NCI-H146 treated with DMSO at 0.1 percent for 48 hours (cell line): ENCODE results near the gene ALK.
"Not testable (repeated sequence)": the region's sequence is repeated elsewhere in the genome, so short reads cannot be mapped to it uniquely, and the experiment has no call there.

Source experiments
- DNase-seq: peaks from one replicate; lab custom pipeline; 2025; ENCODE audit not compliant: unreplicated experiment; lab: John Stamatoyannopoulos, UW

ALK gene

DNA sequence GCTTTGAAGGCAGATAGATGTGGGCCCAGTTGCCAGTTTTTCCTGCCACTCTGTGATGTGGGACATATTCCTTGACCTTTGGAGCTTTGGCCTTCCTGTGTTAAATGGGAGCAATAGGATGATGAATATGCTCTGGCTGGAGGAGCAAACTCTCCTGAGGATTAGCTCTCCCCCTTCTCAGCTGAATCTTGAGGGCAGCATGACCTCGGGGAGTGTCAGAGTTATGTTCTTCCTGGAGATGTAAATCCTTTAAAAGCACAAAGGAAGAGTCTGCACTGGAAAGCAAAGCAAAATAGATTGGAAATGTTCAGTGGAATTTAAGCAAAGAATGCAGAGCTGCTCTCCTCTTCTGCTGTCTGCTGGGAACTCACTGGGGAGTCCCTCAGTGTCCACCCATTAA, 160.1 kb downstream of the ALK start:
- no peak for DNase-seq

DNA sequence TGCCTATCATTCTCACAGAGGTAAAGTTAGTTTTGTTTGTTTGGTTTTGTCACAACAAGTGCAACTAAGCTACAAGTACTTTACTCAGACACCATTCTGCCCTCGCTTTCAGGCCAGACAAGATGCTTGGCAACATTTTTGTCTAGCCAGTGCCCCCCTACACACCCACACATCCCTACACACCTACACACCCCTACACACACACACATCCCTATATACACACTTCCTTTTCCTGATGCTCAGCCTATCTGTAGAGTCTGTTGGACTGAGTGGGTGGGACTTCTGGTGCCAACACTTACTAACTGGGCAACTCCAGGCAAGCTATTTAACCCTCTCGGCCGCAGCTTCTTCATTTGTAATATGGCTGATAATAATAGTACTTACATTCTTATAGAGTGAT, 161.4 kb downstream of the ALK start:
- DNase-seq: no peak

DNA sequence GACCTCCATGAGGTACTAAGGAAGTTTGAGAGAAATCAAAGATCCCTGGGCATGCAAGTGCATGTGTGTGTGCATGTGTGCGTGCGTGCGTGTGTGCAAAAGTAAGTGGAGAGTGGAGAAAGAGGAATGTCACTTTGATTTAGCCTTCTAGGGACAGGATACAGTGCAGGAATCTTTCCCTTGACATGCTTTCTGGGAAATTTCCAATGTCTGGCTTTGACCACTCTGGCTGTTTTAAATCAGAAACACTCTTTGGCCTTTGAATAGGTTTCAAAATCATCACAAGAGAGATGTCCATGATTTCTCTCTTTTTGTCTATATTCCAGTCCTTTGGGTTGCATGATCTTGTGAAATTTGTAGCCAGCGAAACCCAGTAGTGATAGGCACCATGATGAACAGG, 162.0 kb downstream of the ALK start:
- no peak for DNase-seq

DNA sequence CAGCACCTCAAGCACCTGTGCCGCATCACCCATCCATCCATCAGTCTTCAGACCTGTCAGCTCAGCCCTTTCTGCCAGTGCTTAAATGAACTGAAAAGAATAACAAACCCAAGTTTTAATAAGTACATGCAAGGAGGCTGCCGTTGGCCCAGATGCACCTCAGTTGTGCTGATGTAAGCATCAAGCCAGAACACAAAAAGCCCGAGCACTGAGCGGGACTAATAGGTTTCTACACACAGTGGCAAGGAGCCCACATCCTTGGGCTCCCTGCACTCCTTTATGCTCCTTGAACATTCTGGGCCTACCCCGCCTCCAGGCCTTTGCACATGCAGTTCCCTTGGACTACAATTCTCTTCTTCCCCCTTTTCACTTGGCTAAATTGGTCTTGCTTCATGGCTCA, 165.6 kb downstream of the ALK start:
- DNase-seq: no peak

DNA sequence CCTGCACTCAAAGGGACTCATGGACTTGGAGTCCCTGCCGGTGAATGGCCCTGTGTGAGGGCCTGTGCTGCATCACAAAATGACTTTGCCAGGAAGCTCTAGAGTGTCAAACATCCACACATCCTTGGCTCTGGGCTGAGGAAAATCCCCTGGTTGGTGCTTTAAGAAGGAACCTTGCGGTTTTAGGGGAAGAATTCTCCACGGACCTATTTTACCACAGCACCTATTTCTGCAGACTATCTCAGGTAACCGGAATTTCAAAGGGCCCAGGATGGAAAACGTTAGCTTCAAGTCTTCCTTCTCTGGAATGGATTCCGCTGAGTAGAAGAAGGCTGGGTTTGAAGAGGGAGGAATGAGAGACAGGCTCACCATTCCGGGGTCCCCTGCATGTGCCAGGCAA, 166.2 kb downstream of the ALK start:
- DNase-seq: no peak

DNA sequence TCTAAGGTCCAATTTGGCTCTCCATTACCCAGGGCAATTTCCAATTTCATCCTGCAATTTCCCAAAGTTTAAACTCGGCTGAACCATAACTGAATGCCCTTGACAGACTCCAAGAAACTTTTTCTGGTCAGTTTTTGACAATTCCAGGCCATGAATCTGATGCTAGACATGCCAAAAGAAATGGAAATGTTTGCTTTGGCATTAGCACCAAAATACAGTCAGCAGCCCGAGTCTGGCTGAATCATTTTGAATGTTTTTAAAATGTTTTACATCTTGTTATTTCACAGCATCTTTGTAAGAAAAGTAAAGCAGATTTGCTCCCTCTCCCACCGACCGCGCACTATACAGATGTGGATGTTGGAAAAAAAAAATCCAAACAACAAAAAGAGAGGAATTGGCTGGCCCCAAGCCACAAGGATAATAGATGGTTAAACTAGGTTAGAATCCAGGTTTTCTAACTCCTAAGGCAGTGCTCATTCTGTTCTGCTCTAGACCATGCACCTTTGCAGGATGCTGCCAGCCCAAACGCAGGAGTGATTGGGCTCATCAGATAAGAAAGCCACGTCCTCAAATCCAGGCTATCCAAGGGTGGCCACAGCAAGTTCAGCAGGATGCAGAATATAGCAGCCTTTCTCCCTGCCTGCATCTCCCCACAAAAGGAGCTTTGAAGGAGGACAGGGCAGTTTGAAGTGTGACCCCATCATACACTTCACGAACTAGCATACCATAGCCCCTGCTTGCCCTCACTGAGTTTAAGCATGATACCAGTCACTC, 167.5 kb downstream of the ALK start:
- no peak for DNase-seq

DNA sequence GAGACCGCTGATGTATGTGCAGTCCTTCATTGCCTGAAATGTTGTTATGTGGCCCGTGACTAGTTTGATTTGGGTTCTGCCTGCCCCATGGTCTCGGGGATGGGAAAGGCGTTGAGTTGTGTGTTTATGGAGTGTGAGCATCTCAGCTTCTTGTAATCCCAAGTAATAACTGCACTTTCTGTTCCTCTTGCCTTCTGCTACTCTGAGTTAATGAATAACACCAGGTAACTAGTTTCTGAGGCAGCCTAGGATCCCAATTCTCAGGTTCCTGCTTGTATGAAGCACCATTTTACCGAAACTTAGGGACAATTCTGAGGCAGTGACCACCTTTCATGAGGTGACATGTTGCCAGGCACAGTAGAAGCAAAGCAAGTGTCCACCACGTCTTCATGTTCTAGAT, 170.0 kb downstream of the ALK start:
- no peak for DNase-seq

DNA sequence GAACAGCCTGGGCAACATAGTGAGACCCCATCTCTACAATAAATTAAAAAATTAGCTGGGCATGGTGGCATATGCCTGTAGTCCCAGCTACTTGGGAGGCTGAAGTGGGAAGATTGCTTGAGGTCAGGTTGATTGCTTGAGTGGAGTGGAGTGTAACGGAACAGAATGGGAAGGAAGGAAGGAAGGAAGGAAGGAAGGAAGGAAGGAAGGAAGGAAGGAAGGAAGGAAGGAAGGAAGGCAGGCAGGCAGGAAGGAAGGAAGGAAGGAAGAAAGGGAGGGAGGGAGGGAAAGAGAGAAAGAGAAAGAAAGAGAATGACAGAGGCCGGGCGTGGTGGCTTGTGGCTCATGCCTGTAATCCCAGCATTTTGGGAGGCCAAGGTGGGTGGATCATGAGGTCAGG, 170.9 kb downstream of the ALK start:
- DNase-seq: not testable (repeated sequence)

DNA sequence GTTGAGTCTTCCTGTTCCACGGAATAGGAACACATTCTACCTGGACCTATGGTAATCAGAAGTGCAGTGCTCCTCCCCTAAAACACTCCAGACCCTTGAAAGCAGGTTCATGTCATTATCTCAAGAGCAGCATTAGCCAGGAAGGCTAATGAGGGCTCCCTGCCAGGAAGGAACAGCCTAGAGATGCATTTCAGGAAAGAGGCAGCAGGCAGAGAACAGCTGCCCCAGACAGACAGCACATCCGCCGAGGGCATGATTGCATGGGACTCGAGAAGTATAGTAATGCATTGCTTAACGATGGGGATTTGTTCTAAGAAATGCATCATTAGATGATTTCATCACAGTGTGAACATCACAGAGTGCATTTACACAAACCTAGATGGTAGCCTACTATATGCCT, 171.5 kb downstream of the ALK start:
- no peak for DNase-seq

DNA sequence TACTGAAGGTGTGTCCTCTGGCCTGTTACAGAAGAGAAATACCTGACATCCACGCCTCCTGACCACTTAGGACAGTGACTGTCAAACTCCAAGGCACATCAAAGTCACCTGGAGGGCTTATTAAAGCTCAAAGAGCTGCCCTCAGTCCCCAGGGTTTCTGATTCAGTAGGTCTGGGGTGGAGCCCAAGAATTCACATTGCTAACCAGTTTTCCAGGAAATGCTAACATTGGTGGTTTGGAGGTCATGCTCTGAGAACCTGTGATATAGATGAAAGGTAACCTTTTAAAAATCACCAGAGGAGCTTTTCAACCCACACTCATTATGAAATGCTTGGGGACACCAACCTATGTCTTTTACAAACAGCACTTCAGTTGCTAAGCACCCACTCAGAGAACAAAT, 172.3 kb downstream of the ALK start:
- DNase-seq: no peak

DNA sequence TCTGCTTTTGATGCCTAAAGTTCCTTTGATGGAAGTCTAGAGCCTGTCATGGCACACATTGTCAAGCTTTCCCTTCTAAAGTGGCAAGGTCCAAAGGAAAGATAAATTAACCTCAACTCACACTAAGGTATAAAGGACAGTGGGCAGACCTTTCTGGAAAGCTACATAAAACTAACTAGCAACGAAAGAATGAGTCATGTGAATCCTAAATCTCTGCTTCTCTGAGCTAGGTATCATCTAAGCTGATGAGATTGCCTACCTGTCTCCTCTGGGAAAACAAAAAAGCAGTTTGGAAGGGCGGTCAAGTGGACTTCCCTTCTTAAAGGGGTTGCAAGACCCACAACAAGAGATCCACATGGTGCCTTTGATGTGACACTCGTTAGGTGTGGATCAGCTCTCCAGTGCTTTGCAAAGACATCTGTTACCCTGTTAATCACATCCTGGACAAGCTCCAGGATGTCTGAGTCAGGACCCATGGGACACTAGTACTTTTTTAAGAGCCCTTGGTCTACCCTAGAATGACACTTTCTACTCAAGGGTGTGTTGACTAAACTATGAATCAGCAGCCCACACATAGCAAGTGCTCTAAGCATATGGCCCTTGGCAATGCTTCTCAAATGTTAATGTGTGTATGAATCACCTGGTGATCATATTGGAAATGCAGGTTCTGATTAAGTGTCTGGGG, 173.5 kb downstream of the ALK start:
- no peak for DNase-seq

DNA sequence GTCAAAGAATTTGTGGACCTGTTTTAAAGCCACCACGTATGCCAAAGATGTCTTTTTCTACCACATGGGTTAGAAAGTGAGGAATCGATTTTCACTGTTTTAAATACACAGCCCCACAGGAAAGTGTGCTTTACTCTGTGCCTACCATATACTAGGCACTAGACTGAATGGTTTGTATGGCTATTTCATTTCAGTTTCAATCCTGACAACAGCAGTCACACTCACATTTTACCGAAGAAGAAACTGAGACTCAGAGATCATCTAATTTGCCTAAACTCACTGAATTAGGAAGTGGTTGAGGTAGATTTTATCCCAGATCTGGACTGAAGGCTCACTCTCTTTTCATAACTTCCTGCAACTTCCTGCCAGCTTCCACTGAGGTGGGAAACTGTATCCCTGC, 176.4 kb downstream of the ALK start:
- no peak for DNase-seq

DNA sequence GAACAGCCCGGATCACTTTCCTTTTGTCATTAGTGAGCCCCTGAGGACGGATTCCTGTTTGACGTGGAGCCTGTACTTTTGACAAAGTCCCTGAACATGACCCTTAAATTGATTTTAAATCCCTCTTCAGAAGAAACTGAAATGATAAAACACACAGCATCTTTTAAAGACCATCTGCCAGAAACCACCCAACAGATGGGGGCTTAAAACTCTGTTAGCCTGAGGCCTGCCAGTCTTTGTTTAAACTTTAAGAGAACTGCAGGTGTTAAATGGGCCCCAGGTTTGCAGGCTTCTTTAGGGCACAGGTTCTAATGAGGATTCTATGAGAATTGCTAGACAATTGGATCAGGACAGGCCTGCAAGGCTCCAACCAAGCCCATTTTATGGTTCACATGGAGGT, 177.9 kb downstream of the ALK start:
- DNase-seq: no peak

DNA sequence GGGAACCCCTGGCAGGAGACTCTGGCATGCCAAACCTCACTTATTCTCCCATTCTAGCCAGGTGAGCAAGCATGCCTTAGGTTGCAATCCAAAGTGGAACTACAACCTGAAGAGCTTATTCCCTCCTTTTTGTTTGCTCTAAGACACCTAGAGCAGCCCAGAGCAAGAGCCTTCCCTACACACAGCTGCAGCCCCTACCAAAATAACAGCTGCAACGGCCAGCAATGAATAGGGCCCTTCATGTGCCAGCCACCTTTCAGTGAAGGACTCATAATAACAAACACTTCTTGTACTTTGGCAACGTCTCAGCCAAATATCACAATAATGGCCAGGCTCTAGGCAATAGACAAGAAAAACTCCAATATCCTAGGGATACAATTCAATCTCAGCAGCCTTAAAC, 178.7 kb downstream of the ALK start:
- DNase-seq: no peak

DNA sequence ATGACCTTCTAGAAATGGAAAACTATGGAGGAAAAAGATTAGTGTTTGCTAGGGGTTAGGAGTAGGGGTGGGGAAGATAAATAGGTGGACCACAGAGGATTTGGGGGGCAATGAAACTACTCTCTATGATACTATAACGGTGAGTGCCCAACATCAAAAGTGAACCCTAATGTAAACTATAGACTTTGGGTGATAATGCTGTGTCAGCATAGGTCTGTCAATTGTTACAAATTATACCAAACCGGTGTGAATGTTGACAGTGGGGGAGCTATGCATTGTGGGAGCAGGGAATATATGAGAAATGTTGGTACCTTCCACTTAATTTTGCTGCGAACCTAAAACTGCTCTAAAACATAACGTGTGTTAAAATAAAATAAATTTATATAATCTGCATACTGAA, 180.3 kb downstream of the ALK start:
- no peak for DNase-seq

DNA sequence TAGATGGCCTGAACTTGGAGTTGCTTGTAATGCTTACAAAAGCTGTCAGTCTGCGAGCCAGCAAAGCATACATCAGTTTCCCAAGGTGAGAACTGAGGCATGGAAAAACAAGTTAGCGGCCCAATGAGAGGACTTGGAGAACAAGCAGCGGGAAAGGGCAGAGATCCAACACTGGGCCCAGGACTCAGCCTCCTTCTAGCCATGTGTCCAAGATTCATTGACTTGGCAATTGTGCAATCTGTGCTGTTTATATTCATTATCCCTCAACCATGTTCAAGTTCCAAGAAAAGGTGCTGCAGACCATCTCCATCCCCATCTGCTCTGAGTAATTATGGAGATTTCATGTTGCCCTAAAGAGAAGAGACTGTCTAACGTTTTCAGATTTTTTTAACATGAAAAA, 187.4 kb downstream of the ALK start:
- no peak for DNase-seq

DNA sequence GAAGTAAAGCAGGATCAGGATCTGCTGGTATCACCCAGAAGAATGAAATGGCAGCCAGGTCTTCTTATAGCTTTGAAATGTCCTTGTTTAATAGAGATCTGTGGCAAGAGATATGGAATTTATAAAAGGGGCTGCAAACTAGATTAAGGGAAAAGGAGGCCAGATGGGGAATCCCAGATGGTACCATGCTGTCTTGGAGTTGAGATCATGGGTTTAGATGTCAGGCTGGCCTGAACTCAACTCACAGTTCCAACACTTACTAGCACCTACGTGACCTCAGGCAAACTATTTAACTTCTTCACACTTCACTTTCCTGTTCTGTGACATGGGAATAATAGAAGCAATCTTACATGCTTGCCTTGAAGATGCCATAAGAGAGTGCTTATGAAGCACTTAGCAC, 188.2 kb downstream of the ALK start:
- DNase-seq: no peak

DNA sequence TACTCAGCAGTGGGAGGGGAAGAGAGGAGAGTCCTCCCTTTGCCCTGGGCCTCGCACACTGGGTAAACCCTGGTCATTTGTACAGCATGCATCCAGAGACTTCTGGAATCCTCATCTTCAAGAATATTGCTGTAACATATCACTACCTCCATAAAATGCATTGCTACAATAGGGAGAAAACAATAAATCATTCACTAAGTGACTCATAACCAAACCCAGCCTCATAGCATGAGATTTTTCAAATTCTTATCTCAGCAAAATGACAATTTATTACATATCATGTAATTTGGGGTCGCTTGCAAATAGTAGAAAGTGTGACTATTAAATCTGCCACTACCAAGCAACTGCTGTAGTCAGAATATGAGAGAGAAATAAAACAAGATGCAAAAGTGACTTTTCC, 189.4 kb downstream of the ALK start:
- no peak for DNase-seq

DNA sequence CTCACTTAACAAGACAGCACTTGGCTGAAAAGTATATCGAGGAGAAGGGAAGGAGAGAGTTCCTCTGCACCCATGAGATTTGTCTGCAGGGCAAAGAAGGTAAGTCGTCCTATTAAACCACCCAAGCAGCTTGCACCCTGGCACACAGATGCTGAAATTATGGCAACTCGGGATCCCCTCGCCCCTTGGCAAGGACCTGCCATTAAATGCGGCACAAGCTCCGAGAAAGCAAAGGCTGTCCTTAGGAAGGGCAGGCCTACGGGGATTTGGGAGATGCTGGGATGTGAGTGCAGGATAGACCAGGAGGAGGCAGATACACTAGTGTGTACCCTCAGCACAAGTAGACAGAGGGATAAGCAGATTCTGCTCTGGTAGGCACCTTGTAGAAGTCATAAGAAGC, 191.5 kb downstream of the ALK start:
- no peak for DNase-seq

DNA sequence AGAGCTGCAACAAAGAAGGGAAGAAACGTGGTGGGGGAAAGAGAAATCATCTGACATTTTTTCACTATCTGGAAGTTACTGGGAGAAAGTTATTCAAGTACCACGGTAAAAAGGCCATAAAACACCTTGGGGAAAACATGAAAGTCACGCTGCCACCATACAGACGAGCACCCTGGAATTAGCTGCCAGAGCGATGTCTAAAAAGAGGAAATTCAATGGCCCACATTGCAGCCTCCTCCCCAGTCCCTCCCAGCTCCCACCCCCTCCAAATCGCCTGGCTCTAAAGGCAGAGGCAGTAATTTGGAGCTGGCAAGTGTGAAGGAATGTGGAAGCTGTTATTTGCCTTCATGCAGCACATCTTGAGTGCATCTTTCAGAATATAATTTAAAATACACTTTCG, 192.0 kb downstream of the ALK start:
- no peak for DNase-seq

DNA sequence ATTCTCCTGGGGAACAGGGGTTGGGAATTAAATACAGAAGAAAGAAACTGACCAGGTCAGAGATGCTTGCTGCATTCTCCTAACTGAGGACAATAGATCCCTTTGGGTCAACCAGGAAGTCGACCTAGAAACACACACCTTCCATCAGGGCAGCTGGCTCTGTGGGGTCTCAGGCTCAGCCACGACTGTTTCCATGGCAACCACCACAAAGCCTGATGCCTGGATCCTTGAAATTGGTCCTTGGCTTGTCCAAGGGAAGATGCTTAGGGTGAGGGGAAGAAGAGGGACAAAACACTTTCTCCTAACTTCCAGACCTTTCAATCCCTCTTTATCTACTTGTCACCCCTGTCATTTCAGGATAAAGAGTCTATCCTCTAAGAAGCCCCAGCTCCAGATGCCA, 194.4 kb downstream of the ALK start:
- DNase-seq: no peak

DNA sequence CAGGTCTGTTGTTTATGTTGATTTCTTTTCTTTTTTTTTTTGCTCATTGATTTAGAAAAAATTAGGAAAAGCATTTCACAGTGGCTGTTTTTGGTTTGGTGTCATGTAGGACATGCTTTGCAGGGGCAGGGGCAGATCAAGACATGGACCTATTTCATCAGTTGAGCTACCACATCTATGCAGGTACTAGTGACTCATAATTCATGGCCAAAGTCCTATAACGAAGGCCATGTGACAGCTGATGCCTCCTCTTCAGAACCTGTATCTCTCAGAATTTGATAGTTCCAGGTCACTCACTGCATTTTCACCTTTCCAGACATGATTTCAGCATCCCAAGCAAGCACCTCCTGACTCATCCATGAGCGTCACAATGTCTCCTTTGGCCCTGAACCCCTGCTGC, 195.8 kb downstream of the ALK start:
- DNase-seq: no peak

DNA sequence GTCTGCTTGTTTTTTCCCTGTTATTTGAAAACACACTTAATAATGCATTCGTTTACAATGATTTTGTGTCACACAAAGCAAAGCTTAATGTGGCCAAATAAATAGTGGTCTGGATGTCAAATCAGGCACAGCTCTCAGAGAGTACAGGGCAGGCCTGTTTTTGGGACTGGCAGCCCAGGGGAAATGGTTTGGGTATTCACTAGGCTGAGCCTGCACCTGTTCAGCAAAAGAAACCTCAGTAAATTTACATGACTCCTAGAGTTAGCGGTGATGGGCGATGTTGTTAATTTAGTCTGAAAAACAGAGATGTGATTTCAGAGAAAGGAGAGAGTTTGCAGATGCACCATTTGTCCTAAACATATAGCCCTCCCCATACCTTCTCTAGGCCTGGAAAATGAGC, 197.1 kb downstream of the ALK start:
- no peak for DNase-seq
